ENCODE results near the gene IDH3A. TPM values are rescaled to one million over a fixed set of nuclear protein-coding genes. Genes with fewer than 3 reads are reported as not detected.

IDH3A gene
- polyA plus RNA-seq, 2 of the 4 experiments (the other 2 are of a cell fraction): 85.6 to 149 TPM

DNA sequence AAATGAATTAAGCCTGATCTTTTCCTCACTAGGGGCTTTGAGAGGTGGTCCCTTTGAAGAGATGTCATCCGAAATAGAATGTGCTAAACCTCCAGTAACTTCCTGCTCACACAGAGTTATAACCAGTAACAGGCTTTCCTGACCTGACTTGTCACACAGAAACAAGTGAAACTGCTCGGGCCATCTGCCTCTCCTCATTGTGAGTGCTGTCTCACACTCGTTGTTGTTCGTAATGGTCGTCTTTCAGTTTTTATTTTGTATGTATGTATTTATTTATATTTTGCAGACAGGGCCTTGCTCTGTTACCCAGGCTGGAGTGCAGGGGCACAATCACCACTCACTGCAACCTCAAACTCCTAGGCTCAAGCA, 61.2 kb downstream of the IDH3A start:
- CTCF ChIA-PET: interaction anchor here (2.9 to 10.1 kb wide), 4 partner anchors 14 to 97 kb away, joined by 11 to 75 read pairs (median 46); no protein-coding TSS in a partner anchor
- no peaks in the 10 kb centered on the region for H3K9me3 ChIP-seq
- no peak for FAIRE-seq
- H3K27ac ChIP-seq: no peak overlapping the region
- H3K4me2 ChIP-seq: no peak overlapping the region
- POLR2A ChIA-PET: no interaction called here
- TF ChIP-seq MYC (IDR thresholded peaks at IDR 0.05; ENCODE audit: borderline replicate concordance, low read length) (no peak), HOXB5 (CRISPR knock-in tag; IDR thresholded peaks at IDR 0.05) (no peak)
- TF ChIP-seq, protein P1, sequence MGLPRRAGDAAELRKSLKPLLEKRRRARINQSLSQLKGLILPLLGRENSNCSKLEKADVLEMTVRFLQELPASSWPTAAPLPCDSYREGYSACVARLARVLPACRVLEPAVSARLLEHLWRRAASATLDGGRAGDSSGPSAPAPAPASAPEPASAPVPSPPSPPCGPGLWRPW (IDR thresholded peaks at IDR 0.05): no peak
- WGBS (ENCODE audit: missing lambda C conversion rate): 65% methylated on average over 5 of the region's 5 CpGs
- no peak for ATAC-seq
- H3K4me1 ChIP-seq: peaks cover 41% of the 10 kb centered on the region
- DNase-seq (ENCODE audit: low read depth in 1 of 2, low spot score in 1 of 2): no peak
- no peak overlapping the region for H3K4me3 ChIP-seq

DNA sequence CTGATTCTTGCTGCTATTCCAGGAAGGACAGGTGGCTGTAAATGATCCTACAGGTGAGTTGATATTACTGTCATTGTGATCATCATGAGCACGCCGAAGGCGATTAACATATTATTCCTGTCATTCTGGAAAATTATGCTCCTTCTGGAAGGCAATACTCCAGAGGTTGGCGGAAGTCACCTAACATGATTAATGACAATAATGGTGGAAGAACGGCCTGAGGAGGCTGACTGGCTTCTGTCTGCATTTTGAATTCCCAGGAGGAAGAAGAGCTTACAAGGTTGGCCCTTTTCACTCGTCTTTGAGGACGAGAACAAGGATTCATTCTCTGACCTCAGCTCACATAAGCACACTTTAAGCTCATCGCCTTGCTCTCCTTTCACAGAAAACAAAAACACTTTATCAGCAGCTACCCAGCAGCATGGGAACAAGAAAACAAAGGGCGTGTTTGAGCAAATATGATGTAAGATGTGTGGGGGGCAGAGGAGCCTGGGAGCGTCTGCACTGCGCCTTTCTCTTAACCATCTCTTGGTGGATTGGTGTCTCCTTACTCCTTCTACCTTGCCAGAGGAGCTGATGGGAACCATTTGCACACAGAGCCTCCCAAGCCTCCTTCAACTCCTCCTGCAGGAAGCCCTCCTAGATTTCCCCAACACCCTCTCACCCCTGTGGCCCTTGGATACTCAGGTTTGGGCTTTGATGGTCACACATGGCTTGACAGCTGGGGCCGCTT, 62.2 kb downstream of the IDH3A start:
- Histone ChIP-seq H3K4me1 (peaks cover 49% of the 10 kb centered on the region), H3K4me3 (no peak overlapping the region), H3K9me3 (no peaks in the 10 kb centered on the region), H3K27ac (peak overlapping the region; percentile 51 to 69; a peak in 3 of 6 replicates), H3K4me2 (peak overlapping the region; percentile 60)
- DNase-seq (ENCODE audit: low read depth in 1 of 2, low spot score in 1 of 2) (peak in 1 of 2 experiments; percentile 20), ATAC-seq (no peak), FAIRE-seq (peak; percentile 28)
- CTCF ChIA-PET: interaction anchor here (0.9 to 10.1 kb wide), 8 partner anchors 16 to 244 kb away, joined by 3 to 75 read pairs (median 8); no protein-coding TSS in a partner anchor
- WGBS (ENCODE audit: missing lambda C conversion rate): 74% methylated on average over 12 of the region's 12 CpGs
- POLR2A ChIA-PET: no interaction called here
- TF ChIP-seq NFE2L2 (conservative IDR thresholded peaks at IDR 0.05; ENCODE audit: low read length) (no peak), TP53 (CRISPR knock-in tag; IDR thresholded peaks at IDR 0.05) (no peak), ZFP36 (IDR thresholded peaks at IDR 0.05; ENCODE audit: borderline replicate concordance, partially characterized antibody) (peak; percentile 95), ZNF302 (CRISPR knock-in tag; IDR thresholded peaks at IDR 0.05) (no peak)
- TF ChIP-seq, protein P2, sequence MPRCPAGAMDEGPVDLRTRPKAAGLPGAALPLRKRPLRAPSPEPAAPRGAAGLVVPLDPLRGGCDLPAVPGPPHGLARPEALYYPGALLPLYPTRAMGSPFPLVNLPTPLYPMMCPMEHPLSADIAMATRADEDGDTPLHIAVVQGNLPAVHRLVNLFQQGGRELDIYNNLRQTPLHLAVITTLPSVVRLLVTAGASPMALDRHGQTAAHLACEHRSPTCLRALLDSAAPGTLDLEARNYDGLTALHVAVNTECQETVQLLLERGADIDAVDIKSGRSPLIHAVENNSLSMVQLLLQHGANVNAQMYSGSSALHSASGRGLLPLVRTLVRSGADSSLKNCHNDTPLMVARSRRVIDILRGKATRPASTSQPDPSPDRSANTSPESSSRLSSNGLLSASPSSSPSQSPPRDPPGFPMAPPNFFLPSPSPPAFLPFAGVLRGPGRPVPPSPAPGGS (IDR thresholded peaks at IDR 0.05): no peak

DNA sequence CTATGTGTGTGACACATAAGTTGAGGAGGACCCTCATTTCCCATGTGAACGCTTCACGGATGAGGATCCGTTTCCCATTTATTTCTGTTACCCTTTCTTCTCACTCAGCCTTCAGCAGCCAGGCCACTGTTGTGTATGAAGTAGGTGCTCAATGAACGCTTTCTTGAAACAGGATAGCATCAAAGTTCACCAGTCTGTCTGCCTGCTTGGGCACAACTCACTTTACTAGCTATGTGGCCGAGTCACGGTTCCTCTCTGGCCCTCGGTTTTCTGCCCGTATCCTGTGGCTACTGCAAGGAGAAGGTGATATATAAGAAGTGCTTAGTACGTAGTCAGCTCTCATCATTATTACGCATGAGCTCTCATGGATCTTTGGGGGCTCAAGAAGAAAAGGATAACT, 62.8 kb downstream of the IDH3A start:
- Histone ChIP-seq H3K4me3 (no peak overlapping the region), H3K4me1 (peaks cover 53% of the 10 kb centered on the region), H3K9me3 (no peaks in the 10 kb centered on the region), H3K27ac (peak overlapping the region; percentile 51 to 69; a peak in 5 of 6 replicates), H3K4me2 (peak overlapping the region; percentile 60)
- DNase-seq (ENCODE audit: low read depth in 1 of 2, low spot score in 1 of 2) (no peak), FAIRE-seq (no peak), ATAC-seq (no peak)
- 73% methylated on average over 10 of the region's 10 CpGs for WGBS (ENCODE audit: missing lambda C conversion rate)
- TF ChIP-seq RNF2 (IDR thresholded peaks at IDR 0.05; ENCODE audit: borderline replicate concordance, low read depth): no peak
- no peak for TF ChIP-seq CBX2 (IDR thresholded peaks at IDR 0.05; ENCODE audit: borderline replicate concordance, low read depth)
- TF ChIP-seq, protein P3, sequence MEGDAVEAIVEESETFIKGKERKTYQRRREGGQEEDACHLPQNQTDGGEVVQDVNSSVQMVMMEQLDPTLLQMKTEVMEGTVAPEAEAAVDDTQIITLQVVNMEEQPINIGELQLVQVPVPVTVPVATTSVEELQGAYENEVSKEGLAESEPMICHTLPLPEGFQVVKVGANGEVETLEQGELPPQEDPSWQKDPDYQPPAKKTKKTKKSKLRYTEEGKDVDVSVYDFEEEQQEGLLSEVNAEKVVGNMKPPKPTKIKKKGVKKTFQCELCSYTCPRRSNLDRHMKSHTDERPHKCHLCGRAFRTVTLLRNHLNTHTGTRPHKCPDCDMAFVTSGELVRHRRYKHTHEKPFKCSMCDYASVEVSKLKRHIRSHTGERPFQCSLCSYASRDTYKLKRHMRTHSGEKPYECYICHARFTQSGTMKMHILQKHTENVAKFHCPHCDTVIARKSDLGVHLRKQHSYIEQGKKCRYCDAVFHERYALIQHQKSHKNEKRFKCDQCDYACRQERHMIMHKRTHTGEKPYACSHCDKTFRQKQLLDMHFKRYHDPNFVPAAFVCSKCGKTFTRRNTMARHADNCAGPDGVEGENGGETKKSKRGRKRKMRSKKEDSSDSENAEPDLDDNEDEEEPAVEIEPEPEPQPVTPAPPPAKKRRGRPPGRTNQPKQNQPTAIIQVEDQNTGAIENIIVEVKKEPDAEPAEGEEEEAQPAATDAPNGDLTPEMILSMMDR (IDR thresholded peaks at IDR 0.05): no peak
- TF ChIP-seq HEYL (CRISPR knock-in tag; IDR thresholded peaks at IDR 0.05): no peak
- CTCF ChIA-PET: interaction anchor here (0.9 to 10.1 kb wide), 11 partner anchors 16 to 245 kb away, joined by 3 to 75 read pairs (median 4); no protein-coding TSS in a partner anchor
- POLR2A ChIA-PET: no interaction called here

DNA sequence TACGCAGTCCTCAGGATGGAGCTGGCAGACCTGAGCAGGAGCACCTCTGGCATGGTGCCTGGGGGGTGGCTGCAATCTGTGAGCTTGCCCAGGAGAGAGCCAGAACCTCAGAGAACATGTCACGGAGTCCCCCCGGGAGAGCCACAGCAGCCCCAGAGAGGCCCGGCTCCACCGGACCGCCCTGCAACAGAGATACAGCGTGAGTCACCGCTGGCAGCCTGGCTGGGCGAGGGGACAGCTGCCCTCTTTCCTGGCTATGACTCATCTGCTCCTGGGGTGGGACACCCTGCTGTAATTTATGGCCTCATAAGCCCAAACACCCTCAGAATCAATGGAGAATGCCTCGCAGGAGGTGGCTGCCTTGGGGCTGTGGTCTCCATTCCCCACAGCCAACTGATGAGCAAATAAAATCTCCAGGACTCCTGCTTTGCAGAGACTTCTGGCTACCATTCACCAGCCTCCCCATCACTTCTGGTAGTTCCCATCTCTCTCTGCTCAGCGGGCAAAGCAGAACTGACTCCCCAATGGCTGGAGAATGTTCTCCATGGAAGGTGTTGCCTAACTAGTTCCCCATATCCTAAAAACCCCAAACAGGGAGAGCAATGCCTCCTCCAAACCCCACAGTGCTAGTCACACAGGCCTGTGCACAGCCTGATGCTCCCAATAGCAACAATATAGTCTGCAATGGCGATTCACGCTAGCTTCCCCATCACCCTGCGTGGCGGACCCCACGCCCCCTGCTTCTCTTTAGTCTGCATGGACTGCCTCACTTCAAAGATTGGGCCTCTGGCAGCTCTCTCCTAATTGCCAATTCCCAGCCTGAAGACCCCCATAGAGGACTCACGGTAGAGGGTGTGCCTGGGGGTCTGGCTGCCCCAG, 63.6 kb downstream of the IDH3A start:
- no peaks in the 10 kb centered on the region for H3K9me3 ChIP-seq
- H3K27ac ChIP-seq: peak overlapping the region; percentile 52 to 69
- CTCF ChIA-PET: interaction anchor here (0.9 to 10.1 kb wide), 12 partner anchors 10 to 246 kb away, joined by 3 to 75 read pairs (median 4); no protein-coding TSS in a partner anchor
- peak; percentile 82 to 88 for ATAC-seq
- H3K4me2 ChIP-seq: peak overlapping the region; percentile 60
- DNase-seq (ENCODE audit: low read depth in 1 of 2, low spot score in 1 of 2): peak; percentile 66 to 89
- POLR2A ChIA-PET: no interaction called here
- TF ChIP-seq, protein P2 (IDR thresholded peaks at IDR 0.05): no peak
- TF ChIP-seq JUNB (IDR thresholded peaks at IDR 0.05): peak; percentile 75
- TF ChIP-seq JUN (IDR thresholded peaks at IDR 0.05): peak in 1 of 2 experiments; percentile 53; a peak in 1 of 5 replicates
- TF ChIP-seq ZFP36 (IDR thresholded peaks at IDR 0.05; ENCODE audit: borderline replicate concordance, partially characterized antibody): no peak
- no peak for TF ChIP-seq KDM5A (IDR thresholded peaks at IDR 0.05)
- 0 out of 2 replicates have a peak, but pooled peaks have one; percentile 32 for TF ChIP-seq GATA3 (IDR thresholded peaks at IDR 0.05; ENCODE audit: borderline replicate concordance)
- TF ChIP-seq RCOR1 (IDR thresholded peaks at IDR 0.05; ENCODE audit: low read depth, low read length): no peak
- TF ChIP-seq, protein P4, sequence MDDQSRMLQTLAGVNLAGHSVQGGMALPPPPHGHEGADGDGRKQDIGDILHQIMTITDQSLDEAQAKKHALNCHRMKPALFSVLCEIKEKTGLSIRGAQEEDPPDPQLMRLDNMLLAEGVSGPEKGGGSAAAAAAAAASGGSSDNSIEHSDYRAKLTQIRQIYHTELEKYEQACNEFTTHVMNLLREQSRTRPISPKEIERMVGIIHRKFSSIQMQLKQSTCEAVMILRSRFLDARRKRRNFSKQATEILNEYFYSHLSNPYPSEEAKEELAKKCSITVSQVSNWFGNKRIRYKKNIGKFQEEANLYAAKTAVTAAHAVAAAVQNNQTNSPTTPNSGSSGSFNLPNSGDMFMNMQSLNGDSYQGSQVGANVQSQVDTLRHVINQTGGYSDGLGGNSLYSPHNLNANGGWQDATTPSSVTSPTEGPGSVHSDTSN (IDR thresholded peaks at IDR 0.05): peak; percentile 70; the same call in 1 of the 2 replicates
- TF ChIP-seq RARB (CRISPR knock-in tag; IDR thresholded peaks at IDR 0.05): no peak
- TF ChIP-seq FOSL2 (IDR thresholded peaks at IDR 0.05): peak; percentile 91
- TF ChIP-seq FOSL2 (CRISPR knock-in tag; IDR thresholded peaks at IDR 0.05): peak; percentile 95
- peaks cover 56% of the 10 kb centered on the region for H3K4me1 ChIP-seq
- 63% methylated on average over 10 of the region's 17 CpGs for WGBS (ENCODE audit: missing lambda C conversion rate)
- no peak for FAIRE-seq
- no peak overlapping the region for H3K4me3 ChIP-seq
